Measurements from ENCODE around the gene AP1S3.

AP1S3 gene

GRCh38 chr2:223824301-223824700, 13.1 kb downstream of the AP1S3 start:
- POLR2A ChIA-PET = no interaction called here
- H3K4me1 ChIP-seq (ENCODE audit: control insufficient read depth, insufficient read depth, low read length) = peaks cover 13% of the 10 kb centered on the region
- CTCF ChIA-PET = interaction anchor here (0.6 kb wide), 1 partner anchor 36 kb away, joined by 4 read pairs; no protein-coding TSS in a partner anchor

GRCh38 chr2:223822818-223823217, 14.6 kb downstream of the AP1S3 start:
- CTCF ChIA-PET = interaction anchor here (0.6 to 1.0 kb wide), 2 partner anchors 25 to 26 kb away, joined by 3 read pairs; no protein-coding TSS in a partner anchor
- H3K27ac ChIP-seq (ENCODE audit: extremely low read depth, low read depth, low read length) = no peak overlapping the region
- no peak for TF ChIP-seq ZNF580 (tag by site-specific recombination; IDR thresholded peaks at IDR 0.05)
- no peak for TF ChIP-seq ZNF133 (tag by site-specific recombination; IDR thresholded peaks at IDR 0.05)
- no peak for TF ChIP-seq ZNF423 (tag by site-specific recombination; IDR thresholded peaks at IDR 0.05)
- TF ChIP-seq, protein P1, sequence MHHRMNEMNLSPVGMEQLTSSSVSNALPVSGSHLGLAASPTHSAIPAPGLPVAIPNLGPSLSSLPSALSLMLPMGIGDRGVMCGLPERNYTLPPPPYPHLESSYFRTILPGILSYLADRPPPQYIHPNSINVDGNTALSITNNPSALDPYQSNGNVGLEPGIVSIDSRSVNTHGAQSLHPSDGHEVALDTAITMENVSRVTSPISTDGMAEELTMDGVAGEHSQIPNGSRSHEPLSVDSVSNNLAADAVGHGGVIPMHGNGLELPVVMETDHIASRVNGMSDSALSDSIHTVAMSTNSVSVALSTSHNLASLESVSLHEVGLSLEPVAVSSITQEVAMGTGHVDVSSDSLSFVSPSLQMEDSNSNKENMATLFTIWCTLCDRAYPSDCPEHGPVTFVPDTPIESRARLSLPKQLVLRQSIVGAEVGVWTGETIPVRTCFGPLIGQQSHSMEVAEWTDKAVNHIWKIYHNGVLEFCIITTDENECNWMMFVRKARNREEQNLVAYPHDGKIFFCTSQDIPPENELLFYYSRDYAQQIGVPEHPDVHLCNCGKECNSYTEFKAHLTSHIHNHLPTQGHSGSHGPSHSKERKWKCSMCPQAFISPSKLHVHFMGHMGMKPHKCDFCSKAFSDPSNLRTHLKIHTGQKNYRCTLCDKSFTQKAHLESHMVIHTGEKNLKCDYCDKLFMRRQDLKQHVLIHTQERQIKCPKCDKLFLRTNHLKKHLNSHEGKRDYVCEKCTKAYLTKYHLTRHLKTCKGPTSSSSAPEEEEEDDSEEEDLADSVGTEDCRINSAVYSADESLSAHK (tag by site-specific recombination; IDR thresholded peaks at IDR 0.05) = 0 out of 2 replicates have a peak, but pooled peaks have one; percentile 45
- TF ChIP-seq ZNF248 (tag by site-specific recombination; IDR thresholded peaks at IDR 0.05) = no peak
- no peak for TF ChIP-seq HOXD13 (CRISPR knock-in tag; IDR thresholded peaks at IDR 0.05; ENCODE audit: borderline replicate concordance)
- TF ChIP-seq, protein P2, sequence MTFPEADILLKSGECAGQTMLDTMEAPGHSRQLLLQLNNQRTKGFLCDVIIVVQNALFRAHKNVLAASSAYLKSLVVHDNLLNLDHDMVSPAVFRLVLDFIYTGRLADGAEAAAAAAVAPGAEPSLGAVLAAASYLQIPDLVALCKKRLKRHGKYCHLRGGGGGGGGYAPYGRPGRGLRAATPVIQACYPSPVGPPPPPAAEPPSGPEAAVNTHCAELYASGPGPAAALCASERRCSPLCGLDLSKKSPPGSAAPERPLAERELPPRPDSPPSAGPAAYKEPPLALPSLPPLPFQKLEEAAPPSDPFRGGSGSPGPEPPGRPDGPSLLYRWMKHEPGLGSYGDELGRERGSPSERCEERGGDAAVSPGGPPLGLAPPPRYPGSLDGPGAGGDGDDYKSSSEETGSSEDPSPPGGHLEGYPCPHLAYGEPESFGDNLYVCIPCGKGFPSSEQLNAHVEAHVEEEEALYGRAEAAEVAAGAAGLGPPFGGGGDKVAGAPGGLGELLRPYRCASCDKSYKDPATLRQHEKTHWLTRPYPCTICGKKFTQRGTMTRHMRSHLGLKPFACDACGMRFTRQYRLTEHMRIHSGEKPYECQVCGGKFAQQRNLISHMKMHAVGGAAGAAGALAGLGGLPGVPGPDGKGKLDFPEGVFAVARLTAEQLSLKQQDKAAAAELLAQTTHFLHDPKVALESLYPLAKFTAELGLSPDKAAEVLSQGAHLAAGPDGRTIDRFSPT (tag by site-specific recombination; IDR thresholded peaks at IDR 0.05) = no peak
- TF ChIP-seq ZNF174 (tag by site-specific recombination; IDR thresholded peaks at IDR 0.05) = no peak
- no peak for TF ChIP-seq TCF7L2 (IDR thresholded peaks at IDR 0.05; ENCODE audit: borderline replicate concordance, low read depth, low read length)
- H3K4me1 ChIP-seq (ENCODE audit: control insufficient read depth, insufficient read depth, low read length) = peaks cover 19% of the 10 kb centered on the region
- POLR2A ChIA-PET = no interaction called here
- H3K4me3 ChIP-seq (ENCODE audit: low read depth, low read length) = no peak overlapping the region
- H3K36me3 ChIP-seq (ENCODE audit: control insufficient read depth in 2 of 2, insufficient read depth in 1 of 2, low read length in 2 of 2) = no peaks in the 10 kb centered on the region
- H3K9me3 ChIP-seq (ENCODE audit: control insufficient read depth, insufficient read depth, low read depth, low read length) = no peaks in the 10 kb centered on the region

More at GRCh38 chr2:223824301-223824700, 13.1 kb downstream of the AP1S3 start:
- Histone ChIP-seq H3K4me3 (ENCODE audit: low read depth, low read length) (no peak overlapping the region), H3K27ac (ENCODE audit: extremely low read depth, low read depth, low read length) (no peak overlapping the region), H3K9me3 (ENCODE audit: control insufficient read depth, insufficient read depth, low read depth, low read length) (no peaks in the 10 kb centered on the region), H3K36me3 (ENCODE audit: control insufficient read depth in 2 of 2, insufficient read depth in 1 of 2, low read length in 2 of 2) (no peaks in the 10 kb centered on the region)
- TF ChIP-seq, protein P3, sequence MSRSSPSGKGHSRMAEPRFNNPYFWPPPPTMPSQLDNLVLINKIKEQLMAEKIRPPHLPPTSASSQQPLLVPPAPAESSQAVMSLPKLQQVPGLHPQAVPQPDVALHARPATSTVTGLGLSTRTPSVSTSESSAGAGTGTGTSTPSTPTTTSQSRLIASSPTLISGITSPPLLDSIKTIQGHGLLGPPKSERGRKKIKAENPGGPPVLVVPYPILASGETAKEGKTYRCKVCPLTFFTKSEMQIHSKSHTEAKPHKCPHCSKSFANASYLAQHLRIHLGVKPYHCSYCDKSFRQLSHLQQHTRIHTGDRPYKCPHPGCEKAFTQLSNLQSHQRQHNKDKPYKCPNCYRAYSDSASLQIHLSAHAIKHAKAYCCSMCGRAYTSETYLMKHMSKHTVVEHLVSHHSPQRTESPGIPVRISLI (tag by site-specific recombination; IDR thresholded peaks at IDR 0.05) = no peak
- TF ChIP-seq ZFP69B (tag by site-specific recombination; IDR thresholded peaks at IDR 0.05) (no peak), ZNF830 (tag by site-specific recombination; IDR thresholded peaks at IDR 0.05; ENCODE audit: low read depth) (no peak), ZBTB10 (tag by site-specific recombination; IDR thresholded peaks at IDR 0.05) (no peak), ZNF138 (tag by site-specific recombination; IDR thresholded peaks at IDR 0.05; ENCODE audit: borderline replicate concordance) (no peak), ZNF202 (tag by site-specific recombination; IDR thresholded peaks at IDR 0.05; ENCODE audit: borderline replicate concordance) (no peak), ZBTB7A (tag by site-specific recombination; IDR thresholded peaks at IDR 0.05; ENCODE audit: low read depth) (no peak), MEIS1 (CRISPR knock-in tag; IDR thresholded peaks at IDR 0.05; ENCODE audit: borderline replicate concordance) (no peak), ZNF549 (tag by site-specific recombination; IDR thresholded peaks at IDR 0.05) (no peak), EGR2 (tag by site-specific recombination; IDR thresholded peaks at IDR 0.05; ENCODE audit: low read depth) (no peak), BCL11A (tag by site-specific recombination; IDR thresholded peaks at IDR 0.05; ENCODE audit: low read depth) (no peak)

All from HEK293 (cell line).